SK-N-MC (cell line): ENCODE data around the gene IL32.

Experiments used
- DNase-seq: peaks from one replicate; pipeline ENCODE4 v3.0.0-alpha.2; 2011; ENCODE audit warnings: low read depth, low spot score
- H3K27ac ChIP-seq: fragments of 200-600 bp; sonication (generic); 2 replicates; pipeline ENCODE4 v1.5.1; 2016; ENCODE audit warnings: mixed run types
- H3K36me3 ChIP-seq: fragments of 200-600 bp; sonication (generic); 2 replicates; pipeline ENCODE4 v1.6.1; 2017; ENCODE audit warnings: antibody characterized with exemption, low read length, mixed read lengths; ENCODE audit not compliant: insufficient read depth
- H3K4me3 ChIP-seq: fragments of 200-600 bp; sonication (generic); 2 replicates; pipeline ENCODE4 v1.5.1; 2016
- H3K9ac ChIP-seq: fragments of 200-600 bp; sonication (generic); 2 replicates; pipeline ENCODE4 v1.8.0; 2017; ENCODE audit warnings: mixed run types, mixed read lengths; ENCODE audit not compliant: insufficient read length
- H3K9me3 ChIP-seq: fragments of 200-600 bp; sonication (generic); 2 replicates; pipeline ENCODE4 v1.6.1; 2017; ENCODE audit warnings: low read depth, mild to moderate bottlenecking, antibody characterized with exemption, low read length, moderate library complexity, mixed read lengths
- EZH2 ChIP-seq: fragments of 200-600 bp; sonication (generic); IDR thresholded peaks from one replicate; pipeline ENCODE4 v1.6.1; 2017; ENCODE audit warnings: antibody characterized with exemption
- FOXP2 ChIP-seq: optimal IDR thresholded peaks from 2 replicates; pipeline ENCODE3; 2011; ENCODE audit warnings: mild to moderate bottlenecking, moderate library complexity; ENCODE audit not compliant: insufficient read depth; ENCODE audit errors: extremely low read length, control extremely low read depth
- POLR2AphosphoS5 ChIP-seq: IDR thresholded peaks from 2 replicates; pipeline ENCODE4 v1.6.1; 2012; ENCODE audit warnings: mild to moderate bottlenecking, low read depth, low read length, borderline replicate concordance

IL32 gene

GRCh38 chr16:3035289-3035971 lies 30.0 kb upstream of the IL32 start:
- TF ChIP-seq EZH2 (no peak), FOXP2 (no peak)
- Histone ChIP-seq H3K27ac (no peak overlapping the region), H3K4me3 (no peak overlapping the region), H3K9me3 (no peaks in the 10 kb centered on the region), H3K9ac (no peak overlapping the region), H3K36me3 (no peaks in the 10 kb centered on the region)
- DNase-seq = no peak

GRCh38 chr16:3035972-3036725 lies 29.3 kb upstream of the IL32 start:
- Histone ChIP-seq H3K4me3 (no peak overlapping the region), H3K9ac (no peak overlapping the region), H3K27ac (no peak overlapping the region), H3K36me3 (no peaks in the 10 kb centered on the region), H3K9me3 (no peaks in the 10 kb centered on the region)
- TF ChIP-seq EZH2 (peak; percentile 30), FOXP2 (no peak)
- no peak for DNase-seq

GRCh38 chr16:3036726-3037315 lies 28.6 kb upstream of the IL32 start, which contains the start of gene BICDL2:
BICDL2 (minus strand) TSS chr16:3036944; CDS start chr16:3035496, 1,448 bp downstream.
- Histone ChIP-seq H3K9me3 (no peaks in the 10 kb centered on the region), H3K9ac (no peak within 1 kb of the TSS), H3K36me3 (no peaks in the 10 kb centered on the region), H3K27ac (no peak within 1 kb of the TSS), H3K4me3 (no peak within 1 kb of the TSS)
- TF ChIP-seq POLR2AphosphoS5 = no peak
- TF ChIP-seq FOXP2 = no peak
- no peak for TF ChIP-seq EZH2
- no peak for DNase-seq

- H3K9ac ChIP-seq = no peak overlapping the region
- no peaks in the 10 kb centered on the region for H3K9me3 ChIP-seq
- no peaks in the 10 kb centered on the region for H3K36me3 ChIP-seq
- TF ChIP-seq EZH2 = no peak
- TF ChIP-seq POLR2AphosphoS5 = no peak
- TF ChIP-seq FOXP2 = no peak
- no peak for DNase-seq
- no peak overlapping the region for H3K4me3 ChIP-seq
- H3K27ac ChIP-seq = no peak overlapping the region
Observed at GRCh38 chr16:3038256-3038655, 27.2 kb upstream of the IL32 start.

GRCh38 chr16:3038896-3039295 lies 26.5 kb upstream of the IL32 start:
- DNase-seq = no peak
- Histone ChIP-seq H3K27ac (no peak overlapping the region), H3K4me3 (no peak overlapping the region), H3K9me3 (no peaks in the 10 kb centered on the region), H3K36me3 (no peaks in the 10 kb centered on the region), H3K9ac (no peak overlapping the region)
- TF ChIP-seq EZH2 (no peak), POLR2AphosphoS5 (no peak), FOXP2 (no peak)

- TF ChIP-seq POLR2AphosphoS5 = no peak
- no peak for TF ChIP-seq FOXP2
- no peak for TF ChIP-seq EZH2
- Histone ChIP-seq H3K9ac (no peak overlapping the region), H3K36me3 (no peaks in the 10 kb centered on the region), H3K4me3 (no peak overlapping the region), H3K9me3 (no peaks in the 10 kb centered on the region), H3K27ac (no peak overlapping the region)
- no peak for DNase-seq
Observed at GRCh38 chr16:3042376-3042775, 23.1 kb upstream of the IL32 start.

- TF ChIP-seq POLR2AphosphoS5 (no peak), FOXP2 (no peak), EZH2 (no peak)
Observed at GRCh38 chr16:3044708-3045107, 20.7 kb upstream of the IL32 start.

GRCh38 chr16:3045758-3046640 lies 19.4 kb upstream of the IL32 start, which contains the start of gene MMP25:
MMP25 (plus strand) TSS chr16:3046561; CDS start chr16:3046918, 357 bp downstream.
- H3K4me3 ChIP-seq = peak within 1 kb of the TSS; percentile 82
- H3K9ac ChIP-seq = peak within 1 kb of the TSS; percentile 70
- no peaks in the 10 kb centered on the region for H3K9me3 ChIP-seq
- H3K36me3 ChIP-seq = no peaks in the 10 kb centered on the region
- TF ChIP-seq POLR2AphosphoS5 = no peak
- TF ChIP-seq FOXP2 = no peak
- no peak for TF ChIP-seq EZH2
- no peak for DNase-seq
- H3K27ac ChIP-seq = no peak within 1 kb of the TSS

More at GRCh38 chr16:3044708-3045107, 20.7 kb upstream of the IL32 start:
- no peaks in the 10 kb centered on the region for H3K36me3 ChIP-seq
- no peak overlapping the region for H3K27ac ChIP-seq
- H3K9ac ChIP-seq = no peak overlapping the region
- H3K4me3 ChIP-seq = no peak overlapping the region
- no peaks in the 10 kb centered on the region for H3K9me3 ChIP-seq
- DNase-seq = no peak
